PFSK-1 (cell line): ENCODE data around the gene VPS35L.

Experiments used
- POLR2AphosphoS5 ChIP-seq: IDR thresholded peaks from 2 replicates; pipeline ENCODE4 v1.6.1; 2012; ENCODE audit warnings: low read depth, mild to moderate bottlenecking, control low read depth, low read length, moderate library complexity
- SIN3A ChIP-seq: IDR thresholded peaks from 2 replicates; pipeline ENCODE4 v1.6.1; 2012; ENCODE audit warnings: mild to moderate bottlenecking, low read length, moderate library complexity, borderline replicate concordance; ENCODE audit not compliant: insufficient read depth

DNA sequence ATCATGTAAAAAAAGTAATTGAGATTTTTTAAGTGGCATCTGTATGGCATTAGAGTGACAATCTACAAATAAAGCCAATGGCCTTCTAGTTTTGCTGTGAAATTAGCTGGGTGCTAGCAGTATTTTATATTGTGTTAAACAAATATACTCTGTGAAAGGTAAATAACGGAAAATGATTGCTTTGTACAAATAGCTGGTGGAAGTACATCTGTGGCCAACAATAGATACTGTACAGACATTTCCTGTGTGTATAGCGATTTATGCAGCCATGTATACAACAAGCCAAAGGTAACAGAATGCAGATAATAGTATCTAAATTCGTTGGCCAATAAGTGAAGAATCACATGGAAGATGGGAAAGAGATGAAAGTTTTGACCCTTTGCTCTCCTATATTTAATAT is 189.2 kb downstream of the VPS35L start:
- TF ChIP-seq SIN3A (no peak), POLR2AphosphoS5 (no peak)
